Measurements from ENCODE around the gene PROSER2.

- TF ChIP-seq CTCF (IDR thresholded peaks at IDR 0.05) = no peak
- TF ChIP-seq POLR2A (IDR thresholded peaks at IDR 0.05) = no peak
Measured at GRCh38 chr10:11866199-11866925, 43.2 kb downstream of the PROSER2 start.

All from ovary (tissue), 3 donors.